Fibroblast of lung (primary cell): ENCODE results near the gene PRB4.

Experiments
- CTCF ChIP-seq, 2 donors: IDR thresholded peaks in 1 of 2; conservative IDR thresholded peaks in 1 of 2; 1 replicate in 1 of 2; 2 replicates in 1 of 2; pipeline ENCODE4 v1.5.1; 2011 to 2012; ENCODE audit warnings: low read length in 2 of 2, control low read depth in 1 of 2, inconsistent platforms in 1 of 2, low read depth in 1 of 2, mild to moderate bottlenecking in 1 of 2
- EZH2 ChIP-seq: IDR thresholded peaks from 2 replicates; pipeline ENCODE4 v1.5.1; 2012; ENCODE audit warnings: low read length, control low read depth, mild to moderate bottlenecking; ENCODE audit errors: missing control alignments

GRCh38 chr12:11344500-11344899, 34.3 kb upstream of the PRB4 start:
- TF ChIP-seq CTCF (conservative IDR thresholded peaks at IDR 0.05 in 1 of 2, IDR thresholded peaks at IDR 0.05 in 1 of 2; ENCODE audit: low read depth in 1 of 2, low read length in 2 of 2) (no peak), EZH2 (no peak)
